CD1c-positive myeloid dendritic cell (primary cell): Measurements from ENCODE around the gene ZSCAN5A.
"Not testable (repeated sequence)": the region's sequence is repeated elsewhere in the genome, so short reads cannot be mapped to it uniquely, and the experiment has no call there.

Source experiments
- DNase-seq: peaks from one replicate; pipeline ENCODE4 v3.0.0-alpha.2; 2016; ENCODE audit errors: extremely low spot score

The ZSCAN5A gene

DNA sequence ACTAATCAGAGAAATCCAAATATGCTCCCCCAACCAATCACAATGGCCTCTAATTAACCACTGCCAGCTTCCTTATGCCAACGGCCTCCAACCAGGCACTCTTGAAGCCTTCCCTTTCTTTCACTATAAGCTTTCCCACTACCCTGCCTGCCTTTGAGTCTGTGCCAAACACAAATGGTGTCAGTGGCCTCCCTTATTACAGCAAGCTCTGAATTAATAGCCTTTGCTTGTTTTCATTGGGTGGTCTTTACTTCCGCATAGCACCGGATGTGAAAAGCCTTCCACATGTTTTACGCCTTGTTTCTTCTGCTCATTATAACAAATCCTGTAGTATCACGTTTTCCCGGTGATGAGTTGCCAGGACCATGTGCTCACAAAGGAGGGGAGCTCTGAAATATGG, 43.5 kb downstream of the ZSCAN5A start:
- peak; percentile 13 for DNase-seq

DNA sequence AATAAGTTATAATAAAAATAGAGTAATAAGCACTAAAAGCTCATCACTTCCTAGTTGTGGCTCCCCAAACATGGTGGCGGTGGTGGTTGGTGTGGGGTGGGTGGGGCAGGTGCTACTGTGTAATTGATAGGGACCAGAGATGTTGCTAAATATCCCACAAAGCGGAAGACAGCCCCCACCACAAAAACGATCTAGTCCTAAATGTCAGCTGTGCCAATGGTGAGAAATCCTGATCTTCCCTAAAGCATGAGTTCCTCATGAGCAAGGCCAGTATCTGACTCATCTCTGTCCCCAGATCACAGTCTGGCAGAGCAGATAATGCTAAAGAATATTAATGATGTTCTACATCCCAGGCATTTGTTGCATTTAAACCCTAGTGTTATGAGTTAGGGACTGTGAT, 44.0 kb downstream of the ZSCAN5A start:
- DNase-seq, result peak; percentile 92

DNA sequence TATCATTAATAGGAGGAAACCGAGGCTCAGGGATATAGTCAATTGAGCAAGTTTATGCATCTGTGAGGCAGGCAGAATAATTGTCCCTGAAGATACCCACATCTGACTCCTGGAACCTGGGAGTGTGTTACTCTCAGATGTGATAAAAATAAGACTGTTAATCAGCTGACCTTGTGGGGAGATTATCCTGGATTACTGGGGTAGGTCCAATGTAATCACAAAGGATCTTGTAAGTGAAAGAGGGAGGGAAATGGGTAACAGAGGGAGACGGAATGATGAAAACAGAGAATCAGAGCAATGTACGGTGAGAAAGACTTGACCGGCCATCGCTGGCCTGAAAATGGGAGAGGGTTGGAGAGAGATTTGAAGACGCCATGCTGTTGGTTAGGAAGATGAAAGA, 45.3 kb downstream of the ZSCAN5A start:
- no peak for DNase-seq

- no peak for DNase-seq
These were observed 48.6 kb downstream of the ZSCAN5A start for GRCh38 chr19:56266051-56266450.

GRCh38 chr19:56263319-56263718, 51.3 kb downstream of the ZSCAN5A start:
- DNase-seq, result no peak

DNA sequence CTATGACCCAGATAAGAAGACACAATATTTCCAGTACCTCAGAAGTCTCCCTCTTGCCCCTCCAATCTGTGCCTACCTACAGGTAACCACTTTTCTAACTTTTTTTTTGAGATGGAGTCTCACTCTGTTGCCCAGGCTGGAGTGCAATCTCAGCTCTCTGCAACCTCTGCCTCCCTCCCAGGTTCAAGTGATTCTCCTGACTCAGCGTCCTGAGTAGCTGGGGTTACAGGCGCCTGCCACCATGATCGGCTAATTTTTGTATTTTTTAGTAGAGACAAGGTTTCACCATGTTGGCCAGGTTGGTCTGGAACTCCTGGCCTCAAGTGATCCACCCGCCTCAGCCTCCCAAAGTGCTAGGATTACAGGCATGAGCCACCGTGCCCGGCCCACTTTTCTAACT, 52.7 kb downstream of the ZSCAN5A start:
- DNase-seq, result not testable (repeated sequence)

DNA sequence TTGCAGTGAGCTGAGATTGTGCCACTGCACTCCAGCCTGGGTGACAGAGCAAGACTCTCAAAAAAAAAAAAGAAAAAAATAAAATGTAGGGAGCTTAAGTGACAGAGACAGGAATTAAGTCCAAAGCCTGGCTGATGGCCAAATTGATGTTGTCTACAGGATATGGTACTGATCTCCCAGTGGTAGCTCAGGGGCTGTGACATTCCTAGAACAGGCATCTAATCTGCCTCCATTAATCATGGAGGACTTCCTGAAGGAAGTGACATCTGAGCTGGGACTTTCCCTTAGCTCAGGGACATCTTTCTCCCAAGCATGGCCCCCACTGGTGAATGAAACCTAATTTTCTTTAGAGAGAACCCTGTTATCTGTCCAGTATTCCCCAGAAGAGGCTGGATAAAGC, 53.5 kb downstream of the ZSCAN5A start:
- no peak for DNase-seq

DNA sequence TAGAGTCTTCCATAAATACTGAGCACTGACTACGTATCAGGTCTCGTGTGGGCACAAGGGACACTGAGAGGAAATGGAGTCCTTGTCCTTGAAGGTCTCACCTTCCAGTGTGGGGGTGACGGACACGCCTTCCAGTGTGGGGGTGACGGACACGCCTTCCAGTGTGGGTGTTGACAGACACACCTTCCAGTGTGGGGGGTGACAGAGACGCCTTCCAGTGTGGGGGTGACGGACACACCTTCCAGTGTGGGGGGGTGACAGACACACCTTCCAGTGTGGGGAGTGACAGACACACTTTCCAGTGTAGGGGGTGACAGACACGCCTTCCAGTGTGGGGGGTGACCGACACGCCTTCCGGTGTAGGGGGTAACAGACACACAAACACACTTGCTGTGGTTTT, 56.4 kb downstream of the ZSCAN5A start:
- DNase-seq, result no peak

- peak; percentile 76 for DNase-seq
These were observed 60.9 kb downstream of the ZSCAN5A start for GRCh38 chr19:56253737-56254136.

DNA sequence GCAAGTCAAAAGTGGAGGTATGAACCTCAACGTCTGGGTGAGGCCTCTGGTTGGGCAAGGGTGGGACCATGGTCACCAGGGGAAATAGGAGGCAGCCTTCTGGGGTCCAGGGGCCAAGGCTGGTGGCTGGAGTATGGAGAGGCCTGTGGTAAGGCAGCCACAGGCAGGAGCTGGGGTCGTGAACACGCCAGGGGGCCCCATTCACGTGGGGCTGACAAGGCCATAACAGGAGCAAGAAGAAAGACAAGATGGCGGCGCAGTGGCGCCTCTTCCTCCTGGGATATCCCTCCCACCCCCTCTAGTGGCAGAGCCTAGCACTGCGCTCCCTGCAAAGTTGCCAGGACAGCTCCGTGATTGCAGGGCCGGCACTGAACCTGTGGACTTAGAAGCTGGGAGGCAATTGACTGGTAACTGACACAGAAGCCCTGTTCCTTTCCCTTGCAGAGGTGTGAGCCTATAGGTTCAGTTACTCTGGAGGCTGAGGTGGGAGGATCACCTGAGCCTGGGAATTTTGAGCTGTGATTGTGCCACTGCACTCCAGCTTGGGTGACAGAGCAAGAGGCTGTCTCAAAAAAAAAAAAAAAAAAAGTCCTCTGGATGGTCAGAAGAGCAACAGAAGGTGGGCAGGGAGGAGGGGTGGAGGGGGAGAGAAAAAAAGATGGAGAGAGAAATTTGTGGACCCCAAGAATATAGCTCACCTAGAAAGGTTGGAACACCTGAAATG, 61.8 kb downstream of the ZSCAN5A start:
- peak; percentile 76 for DNase-seq

GRCh38 chr19:56248736-56249338, 65.8 kb downstream of the ZSCAN5A start:
- not testable (repeated sequence) for DNase-seq

- not testable (repeated sequence) for DNase-seq
These were observed 68.9 kb downstream of the ZSCAN5A start for GRCh38 chr19:56245764-56246163.

DNA sequence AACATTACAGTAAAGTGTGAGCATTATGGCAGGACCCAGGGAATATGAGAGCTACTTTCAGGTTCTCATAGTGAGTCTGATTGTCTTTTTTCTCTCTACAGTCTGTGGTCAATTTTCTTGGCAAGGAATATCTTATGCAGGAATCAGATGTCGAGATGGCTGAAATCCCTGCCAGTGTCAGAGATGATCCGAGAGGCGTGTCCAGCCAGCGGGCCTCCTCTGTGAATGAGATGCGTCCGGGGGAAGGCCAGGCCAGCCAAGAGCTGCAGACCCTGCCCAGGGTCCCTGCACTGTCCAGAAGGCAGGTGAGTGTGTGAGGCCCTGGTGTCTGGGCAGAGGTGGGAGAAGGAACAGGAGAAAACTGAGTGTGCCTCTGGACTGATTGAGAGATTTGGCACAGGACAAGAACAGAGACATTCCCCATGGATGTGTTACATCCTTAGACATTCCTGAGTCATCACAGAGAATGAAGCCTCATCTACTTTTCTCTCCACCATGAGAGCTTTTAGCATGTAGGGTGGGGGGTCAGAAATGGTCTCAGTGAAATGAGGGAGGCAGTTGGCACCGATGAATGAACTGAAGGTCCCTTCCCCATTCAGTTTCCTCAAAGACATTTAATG, 69.4 kb downstream of the ZSCAN5A start:
- DNase-seq, result no peak

DNA sequence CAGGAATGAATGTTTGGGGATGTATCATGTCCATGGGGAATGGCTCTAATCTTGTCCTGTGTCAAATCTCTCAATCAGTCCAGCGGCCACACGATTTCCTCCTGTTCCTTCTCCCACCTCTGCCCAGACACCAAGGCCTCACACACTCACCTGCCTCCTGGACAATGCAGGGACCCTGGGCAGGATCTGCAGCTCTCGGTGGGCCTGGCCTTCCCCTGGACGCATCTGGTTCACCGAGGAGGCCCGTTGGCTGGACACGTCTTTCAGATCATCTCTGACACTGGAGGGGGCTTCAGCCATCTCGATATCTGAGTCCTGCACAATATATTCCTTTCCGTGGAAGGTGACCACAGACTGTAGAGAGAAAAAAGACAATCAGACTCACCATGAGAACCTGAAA, 91.2 kb downstream of the ZSCAN5A start:
- no peak for DNase-seq

DNA sequence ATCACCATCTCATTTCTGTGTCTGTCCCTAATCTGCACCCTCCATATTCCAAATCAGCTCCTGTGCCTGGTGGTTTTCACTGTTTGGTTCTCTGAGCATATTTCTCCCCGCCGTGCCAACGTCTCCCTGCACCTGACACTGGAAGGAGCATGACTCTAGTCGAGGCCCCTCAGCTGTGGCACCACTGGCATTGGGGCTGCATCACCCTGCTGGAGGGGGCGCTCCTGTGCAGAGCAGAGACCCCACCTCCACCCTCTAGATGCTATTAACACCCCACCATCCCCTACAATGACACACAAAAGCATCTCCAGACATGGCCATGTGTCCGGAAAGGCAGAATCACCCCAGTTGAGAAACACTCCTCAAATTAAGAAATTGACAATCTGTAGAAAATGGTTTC, 91.7 kb downstream of the ZSCAN5A start:
- no peak for DNase-seq

DNA sequence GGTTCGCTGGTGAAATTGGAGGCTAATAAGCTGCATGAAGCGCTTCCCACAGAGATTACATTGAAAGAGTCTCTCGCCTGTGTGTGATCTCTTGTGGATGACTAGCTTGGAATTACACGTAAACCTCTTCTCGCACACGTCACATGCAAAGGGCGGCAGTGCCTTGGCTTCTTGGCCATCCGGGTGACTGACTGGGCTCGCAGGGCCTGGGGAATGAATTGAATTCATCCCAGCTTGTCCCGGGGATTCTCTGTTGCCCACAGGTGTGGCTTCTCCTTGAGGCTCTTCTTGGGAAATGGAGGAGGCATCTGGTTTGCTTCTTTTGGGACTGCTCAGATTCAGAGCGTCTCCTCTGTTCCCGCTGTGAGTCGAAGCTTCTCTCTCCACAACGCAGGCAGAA, 92.8 kb downstream of the ZSCAN5A start:
- no peak for DNase-seq

DNA sequence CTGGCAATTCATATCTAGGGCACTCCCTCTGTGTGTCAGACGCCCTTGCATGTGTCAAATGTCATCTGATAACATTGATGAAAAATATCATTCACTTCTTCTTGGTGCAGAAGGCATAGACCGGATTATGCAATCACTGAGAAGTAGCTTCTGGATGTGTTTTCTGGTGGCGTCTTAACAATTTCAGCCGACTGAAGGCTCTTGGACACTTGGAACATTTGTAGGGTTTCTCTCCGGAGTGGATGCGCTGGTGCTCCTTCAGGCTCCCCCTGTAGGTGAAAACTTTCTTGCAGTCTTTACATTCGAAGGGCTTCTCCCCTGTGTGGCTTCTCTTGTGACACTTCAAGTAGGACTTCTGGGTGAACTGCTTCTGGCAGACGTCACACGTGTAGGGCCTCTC, 93.2 kb downstream of the ZSCAN5A start:
- DNase-seq, result not testable (repeated sequence)

DNA sequence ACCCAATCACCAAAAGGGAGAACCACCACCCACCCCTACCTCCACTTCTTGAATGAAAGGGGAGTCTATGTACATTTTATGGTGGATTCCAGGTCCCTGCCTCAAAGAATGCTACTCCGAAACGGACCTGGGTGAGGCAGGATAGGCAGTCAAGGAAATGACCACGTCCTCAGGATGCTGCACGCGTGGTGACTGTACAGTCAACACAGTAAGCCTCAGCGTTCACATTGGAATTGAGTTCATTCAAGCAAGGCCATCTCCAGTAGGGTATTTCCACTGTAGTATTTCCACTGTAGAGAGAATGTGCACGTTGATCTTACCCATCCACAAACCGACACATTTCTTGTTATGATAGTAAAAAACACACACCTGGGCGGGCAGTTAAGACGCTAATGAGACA, 95.7 kb downstream of the ZSCAN5A start:
- DNase-seq, result no peak

GRCh38 chr19:56217039-56217949, 97.3 kb downstream of the ZSCAN5A start:
- DNase-seq, result peak; percentile 6

- no peak for DNase-seq
These were observed 102.9 kb downstream of the ZSCAN5A start for GRCh38 chr19:56211718-56212117.

- not testable (repeated sequence) for DNase-seq
These were observed 104.6 kb downstream of the ZSCAN5A start for GRCh38 chr19:56210036-56210435.

DNA sequence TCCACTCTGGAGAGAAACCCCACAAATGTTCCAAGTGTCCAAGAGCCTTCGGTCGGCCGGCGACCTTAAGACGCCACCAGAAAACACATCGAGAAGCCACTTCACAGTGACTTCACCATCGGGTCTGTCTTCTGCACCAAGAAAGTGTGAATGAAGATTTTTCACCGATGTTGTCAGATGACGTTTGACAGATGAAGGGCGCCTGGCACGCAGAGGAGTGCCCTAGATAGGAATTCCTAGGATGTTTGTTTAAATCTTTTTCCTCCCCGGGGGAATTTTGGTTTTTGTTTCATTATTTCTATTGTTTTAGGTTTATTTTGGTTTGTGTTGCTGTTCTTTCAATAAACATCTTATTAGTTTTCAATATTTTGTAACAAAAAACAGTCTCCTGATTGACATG, 105.5 kb downstream of the ZSCAN5A start:
- no peak for DNase-seq
